GM12878 (cell line): ENCODE data around the gene HOGA1.
"Not testable (repeated sequence)": the region's sequence is repeated elsewhere in the genome, so short reads cannot be mapped to it uniquely, and the experiment has no call there.

Experiments used
- CTCF ChIP-seq, 3 experiments: IDR thresholded peaks in 2 of 3; conservative IDR thresholded peaks in 1 of 3; 2 replicates each; pipeline ENCODE4 v1.5.1; 2011; ENCODE audit warnings: low read depth in 3 of 3, low read length in 3 of 3, mild to moderate bottlenecking in 3 of 3, control low read depth in 2 of 3, moderate library complexity in 2 of 3, inconsistent platforms in 1 of 3, mixed read lengths in 1 of 3; ENCODE audit not compliant: control insufficient read depth in 2 of 3, insufficient read depth in 1 of 3; ENCODE audit errors: extremely low read depth in 1 of 3
- E2F8 ChIP-seq: fragments of 450-650 bp; IDR thresholded peaks from 2 replicates; pipeline ENCODE4 v1.6.1; 2018; ENCODE audit warnings: mild to moderate bottlenecking, low read depth, moderate library complexity; ENCODE audit not compliant: partially characterized antibody
- EZH2 ChIP-seq: IDR thresholded peaks from 2 replicates; pipeline ENCODE4 v1.6.1; 2012; ENCODE audit warnings: low read depth, mild to moderate bottlenecking, control low read depth, inconsistent platforms, low read length, borderline replicate concordance; ENCODE audit not compliant: control insufficient read depth
- POLR2AphosphoS5 ChIP-seq: IDR thresholded peaks from 2 replicates; pipeline ENCODE4 v1.6.1; 2011; ENCODE audit warnings: mild to moderate bottlenecking, low read length, inconsistent platforms

GRCh38 chr10:97562329-97562728 is 21.9 kb upstream of the HOGA1 start:
- TF ChIP-seq EZH2; CTCF (IDR thresholded peaks at IDR 0.05 in 2 of 3, conservative IDR thresholded peaks at IDR 0.05 in 1 of 3; ENCODE audit: control insufficient read depth in 2 of 3, extremely low read depth in 1 of 3, insufficient read depth in 1 of 3, low read depth in 3 of 3, low read length in 3 of 3); POLR2AphosphoS5; E2F8: not testable (repeated sequence)
